GM19372 (cell line): ENCODE measurements around the gene SBDS.
"Not testable (repeated sequence)": the region's sequence is repeated elsewhere in the genome, so short reads cannot be mapped to it uniquely, and the experiment has no call there.

Experiments used
- ATAC-seq: cut with Tn5 transposase; IDR thresholded peaks from one replicate; pipeline ENCODE4 v1.9.1; 2021; ENCODE audit warnings: mild to moderate bottlenecking, low read depth, moderate library complexity; ENCODE audit not compliant: unreplicated experiment

The SBDS gene

DNA sequence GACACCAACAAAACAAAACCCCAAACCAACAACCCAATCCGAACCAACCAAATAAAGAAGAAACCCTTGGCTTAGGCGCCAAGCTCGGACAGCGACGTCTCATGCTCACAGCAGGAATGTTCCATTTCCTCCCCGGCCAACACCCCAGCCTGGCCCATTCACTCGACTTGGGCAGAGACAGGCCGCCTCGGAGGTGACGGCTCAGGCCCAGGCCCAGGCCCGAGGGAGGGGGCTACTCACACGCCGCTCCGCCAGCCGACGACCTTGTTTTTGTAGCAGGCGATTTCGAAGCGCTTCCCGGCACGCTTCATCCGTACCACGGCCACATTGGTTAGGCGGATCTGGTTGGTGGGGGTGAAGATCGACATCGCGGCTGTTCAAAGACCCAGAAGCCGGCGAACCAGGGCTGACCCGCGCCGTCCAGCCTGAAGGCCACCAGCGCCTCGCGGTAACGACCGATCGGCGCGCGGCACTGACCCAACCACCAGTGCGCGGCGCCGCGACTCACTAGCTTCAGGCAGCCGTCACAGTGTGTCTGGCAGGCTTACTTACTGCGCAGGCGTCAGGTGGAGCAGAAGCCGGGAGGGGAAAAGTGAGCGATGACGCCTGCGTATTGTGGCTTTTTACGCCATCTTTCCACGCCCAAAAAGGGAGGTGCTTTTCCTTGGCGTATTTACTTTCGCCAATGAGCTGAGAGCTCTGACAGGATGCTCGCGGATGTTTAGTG lies at the start of gene SBDS:
SBDS (minus strand) TSS at position 537 of the 727 bp plus-strand sequence; CDS start at position 368, 169 bp downstream.
- peak; percentile 61 for ATAC-seq

DNA sequence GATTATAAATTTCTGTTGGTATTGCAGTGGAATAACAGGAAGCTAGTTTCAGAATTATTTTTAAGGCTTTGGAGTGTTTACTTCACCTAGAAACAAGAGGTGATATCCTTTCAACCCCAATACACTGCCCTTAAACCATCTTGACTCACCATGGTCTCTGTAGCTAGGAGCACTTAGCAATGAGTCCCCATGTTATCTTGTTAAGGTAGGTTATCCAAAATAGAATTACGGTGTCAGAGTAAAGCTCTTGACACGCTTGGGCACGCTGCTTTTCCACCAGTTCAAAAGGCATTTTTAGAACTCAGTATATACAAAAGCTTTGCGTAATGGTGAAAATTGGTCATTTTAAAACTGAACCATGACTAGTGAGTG lies 48.2 kb upstream of the SBDS start:
- ATAC-seq = not testable (repeated sequence)

DNA sequence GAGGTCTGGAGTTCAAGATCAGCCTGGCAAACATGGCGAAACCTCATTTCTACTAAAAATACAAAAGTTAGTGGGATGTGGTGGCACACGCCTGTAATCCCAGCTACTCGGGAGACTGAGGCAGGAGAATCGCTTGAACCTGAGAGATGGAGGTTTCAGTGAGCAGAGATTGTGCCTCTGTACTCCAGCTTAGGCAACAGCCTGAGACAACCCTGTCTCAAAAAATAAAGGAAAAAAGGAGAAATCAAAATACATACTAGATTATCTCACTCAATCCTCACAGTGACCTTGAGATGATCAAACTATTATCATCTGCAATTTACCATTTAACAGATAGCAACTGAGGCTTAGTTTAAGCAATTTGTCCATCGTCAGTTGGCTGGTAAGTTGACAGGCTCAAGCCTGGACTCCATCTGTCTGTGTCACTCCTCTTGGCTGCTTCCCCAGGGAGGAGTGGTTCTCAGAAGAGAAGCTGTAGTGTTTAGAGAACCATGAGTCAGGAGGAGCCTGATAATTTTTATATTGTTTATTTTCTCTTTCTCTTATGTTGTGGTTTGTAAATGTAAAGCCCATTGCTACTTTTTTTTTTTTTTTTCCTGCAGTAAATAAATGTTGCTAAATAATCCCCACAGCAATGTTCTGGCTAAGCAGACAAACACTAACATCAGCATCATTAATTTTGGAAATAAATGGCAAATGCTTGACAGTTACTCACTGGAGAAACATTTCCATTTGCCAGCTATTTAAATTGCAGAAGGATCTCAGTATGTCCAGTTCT lies 47.6 kb upstream of the SBDS start:
- not testable (repeated sequence) for ATAC-seq

DNA sequence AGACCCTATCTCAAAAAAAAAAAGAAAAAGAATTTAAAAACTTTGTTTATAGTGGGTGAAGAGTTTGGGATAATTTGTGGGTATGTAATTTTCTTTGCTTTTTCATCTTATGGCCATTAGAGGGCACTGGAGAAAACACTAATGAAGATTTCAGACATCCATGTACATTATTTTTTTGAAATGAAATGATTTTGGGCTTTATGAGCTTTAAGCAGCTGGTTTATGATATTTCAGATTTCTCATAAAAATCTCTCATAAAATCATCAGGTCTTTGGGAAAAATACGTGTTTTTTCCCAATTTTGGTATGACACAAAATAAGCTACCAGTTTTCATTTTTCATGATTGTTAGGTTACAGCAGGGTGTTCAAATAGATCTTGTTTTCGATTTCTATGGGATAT lies 45.4 kb upstream of the SBDS start:
- not testable (repeated sequence) for ATAC-seq

DNA sequence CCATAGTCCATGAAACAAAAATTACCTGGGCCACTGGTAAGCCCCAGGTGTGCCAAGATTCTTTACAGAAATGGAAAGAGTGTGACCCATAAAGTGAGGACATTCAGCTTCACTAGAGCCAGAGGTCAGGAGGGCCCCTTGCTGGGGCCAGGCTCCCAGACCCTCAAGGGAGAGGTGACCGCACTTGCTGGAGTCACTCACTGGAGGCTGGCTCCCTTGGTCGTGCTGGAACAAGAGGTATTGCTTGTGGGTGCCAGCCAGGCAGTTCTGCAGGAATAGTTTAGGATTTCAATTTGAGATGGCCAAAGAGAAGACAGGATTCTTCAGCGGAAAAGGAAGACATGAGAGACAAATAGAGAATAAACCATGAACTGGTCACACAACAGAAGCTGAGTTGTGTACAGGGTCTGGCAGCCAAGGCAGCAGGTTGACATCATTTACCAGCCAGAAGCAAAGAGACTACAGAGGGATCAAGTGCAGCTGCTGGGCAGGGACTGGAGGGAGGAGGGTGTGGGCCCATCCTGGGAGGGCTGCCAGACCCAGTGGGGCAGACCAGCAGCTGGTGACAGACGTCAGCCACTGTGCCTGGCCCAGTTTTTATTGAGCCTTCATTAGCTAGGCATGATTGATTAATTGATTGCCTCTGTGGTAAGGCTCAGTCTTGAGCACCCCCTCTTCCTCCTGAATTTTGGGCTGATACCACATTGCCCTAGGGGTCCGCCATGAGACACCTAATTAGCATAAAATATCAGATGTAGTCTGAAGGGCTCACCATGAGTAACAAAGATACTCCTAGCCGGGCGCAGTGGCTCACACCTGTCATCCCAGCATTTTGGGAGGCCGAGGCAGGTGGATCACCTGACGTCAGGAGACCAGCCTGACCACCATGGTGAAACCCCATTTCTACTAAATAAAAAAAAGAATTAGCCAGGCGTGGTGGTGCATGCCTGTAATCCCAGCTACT lies 41.3 kb upstream of the SBDS start:
- not testable (repeated sequence) for ATAC-seq

DNA sequence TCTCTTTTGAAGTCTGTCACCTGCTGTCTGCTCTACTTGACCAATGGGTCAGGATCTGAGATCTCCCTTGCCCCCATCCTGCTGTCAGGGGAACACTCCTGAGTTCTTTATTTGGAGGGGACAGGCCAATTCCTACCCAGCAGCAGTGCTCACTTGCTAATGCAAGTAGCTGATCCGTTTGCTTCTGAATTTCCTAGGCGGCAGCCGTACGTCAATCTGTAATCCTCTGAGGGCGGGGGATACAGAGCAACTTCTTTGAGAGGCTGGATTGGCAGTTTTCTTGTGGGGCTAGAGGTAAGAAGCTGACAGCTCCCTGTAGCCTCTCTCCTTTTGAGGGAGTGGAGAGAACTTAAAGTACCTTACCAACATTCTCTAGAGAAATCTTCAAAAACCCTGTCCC lies 37.9 kb upstream of the SBDS start:
- ATAC-seq = no peak

DNA sequence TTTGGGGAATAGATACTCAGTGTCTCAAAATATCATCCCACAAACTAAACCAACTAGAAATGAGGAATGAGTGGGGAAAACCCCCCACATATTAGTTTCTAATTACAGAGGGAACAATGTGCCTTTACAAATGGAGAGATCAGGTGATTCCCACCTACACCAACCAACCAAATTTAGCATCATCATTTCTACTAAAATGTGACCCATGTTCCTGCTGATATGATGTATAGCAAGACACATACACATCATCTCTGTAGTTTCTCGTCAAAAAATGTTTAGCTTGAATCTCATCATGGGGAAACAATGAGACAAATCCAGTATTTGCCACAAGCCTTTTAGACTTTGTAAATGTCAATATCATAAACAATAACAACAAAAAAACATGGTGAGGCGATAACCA lies 36.3 kb upstream of the SBDS start:
- ATAC-seq = not testable (repeated sequence)

DNA sequence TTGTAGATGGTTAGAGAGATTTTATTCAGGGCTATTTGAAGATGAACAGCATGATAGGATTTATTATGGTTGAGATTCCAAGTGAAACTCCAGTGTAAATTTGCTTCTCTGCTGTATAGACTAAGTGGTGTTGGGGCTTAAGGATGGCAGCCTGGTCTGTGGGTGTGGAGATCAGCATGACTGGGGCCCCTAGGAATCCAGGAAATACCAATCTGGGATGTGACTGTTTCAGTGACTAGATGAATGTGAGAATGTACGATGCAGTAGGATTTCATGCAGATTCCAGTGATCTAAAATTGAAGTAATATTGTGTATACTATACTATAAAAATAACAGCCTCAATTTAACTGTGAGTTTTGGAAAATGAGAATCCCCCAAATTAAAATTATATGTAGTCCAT lies 30.1 kb upstream of the SBDS start:
- ATAC-seq = not testable (repeated sequence)

DNA sequence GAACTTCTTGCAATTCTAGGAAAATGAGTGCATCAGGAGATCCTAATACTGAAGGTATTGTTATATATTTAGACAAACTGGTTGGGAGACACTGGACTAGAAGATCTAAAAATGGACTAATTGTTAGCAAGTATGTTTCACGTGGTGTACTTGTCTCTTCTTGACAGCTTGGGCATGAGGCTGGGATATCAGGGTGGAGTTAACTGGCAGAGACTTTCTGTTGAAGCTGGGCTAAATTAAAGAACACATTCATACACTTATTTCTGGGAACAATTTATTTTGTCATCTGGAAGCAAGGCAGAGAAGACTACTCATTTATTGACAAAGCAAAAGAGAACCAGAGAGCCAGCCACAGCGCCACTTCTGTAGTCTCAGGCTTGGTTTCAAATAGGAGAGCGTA lies 27.1 kb upstream of the SBDS start:
- no peak for ATAC-seq

DNA sequence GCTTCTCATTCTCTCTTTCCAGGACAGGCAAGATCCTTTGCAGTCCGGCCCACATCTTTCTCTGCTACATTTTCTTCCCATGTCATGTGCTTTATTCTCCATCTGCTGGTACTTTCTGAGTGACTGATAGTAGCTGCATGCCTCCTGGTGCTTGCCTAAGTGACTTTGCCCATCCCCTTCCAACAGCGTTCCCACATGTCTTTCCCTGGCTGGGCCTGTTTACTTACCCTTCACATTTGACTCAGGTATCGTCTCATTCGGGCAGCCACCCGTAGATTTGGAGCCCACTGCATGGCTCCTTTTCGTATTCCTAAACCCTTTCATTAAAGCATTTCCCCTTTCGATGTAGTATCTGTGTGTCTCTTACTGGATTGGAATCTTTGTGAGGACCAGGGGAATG lies 25.9 kb upstream of the SBDS start:
- no peak for ATAC-seq

DNA sequence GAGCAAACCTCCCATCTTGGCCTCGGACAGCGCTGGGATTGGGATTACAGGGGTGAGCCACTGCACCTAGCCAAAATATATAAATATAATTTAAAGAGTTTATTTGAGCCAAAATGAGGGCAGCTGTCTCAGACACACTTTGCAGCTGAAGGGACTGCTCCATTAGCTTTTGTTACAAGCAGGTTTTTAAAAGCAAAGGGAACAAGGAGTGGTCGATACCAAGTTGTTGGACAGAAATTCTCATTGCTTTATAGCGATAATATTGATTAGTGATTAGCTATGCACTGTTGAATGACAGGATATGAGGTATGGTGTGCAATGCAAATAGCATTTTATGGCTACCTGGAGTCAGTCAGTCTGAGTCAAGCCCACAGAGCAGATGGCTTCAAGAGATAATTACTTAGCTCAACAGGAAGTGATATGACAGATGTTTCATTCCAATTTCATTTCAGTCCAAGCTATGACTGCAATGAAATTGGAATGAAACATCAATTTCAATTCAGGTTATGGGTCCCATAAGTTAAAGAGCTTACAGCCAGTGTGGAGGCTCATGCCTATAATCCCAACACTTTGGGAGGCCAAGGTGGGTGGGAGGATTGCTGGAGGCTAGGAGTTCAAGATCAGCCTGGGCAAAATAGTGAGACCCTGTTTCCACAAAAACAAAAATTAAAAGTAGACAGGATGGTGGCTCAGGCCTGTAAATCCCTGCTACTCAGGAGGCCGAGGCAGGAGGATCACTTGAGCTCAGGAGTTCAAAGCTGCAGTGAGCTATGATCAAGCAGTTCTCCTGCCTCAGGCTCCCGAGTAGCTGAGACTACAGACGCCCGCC lies 24.4 kb upstream of the SBDS start:
- ATAC-seq = no peak

DNA sequence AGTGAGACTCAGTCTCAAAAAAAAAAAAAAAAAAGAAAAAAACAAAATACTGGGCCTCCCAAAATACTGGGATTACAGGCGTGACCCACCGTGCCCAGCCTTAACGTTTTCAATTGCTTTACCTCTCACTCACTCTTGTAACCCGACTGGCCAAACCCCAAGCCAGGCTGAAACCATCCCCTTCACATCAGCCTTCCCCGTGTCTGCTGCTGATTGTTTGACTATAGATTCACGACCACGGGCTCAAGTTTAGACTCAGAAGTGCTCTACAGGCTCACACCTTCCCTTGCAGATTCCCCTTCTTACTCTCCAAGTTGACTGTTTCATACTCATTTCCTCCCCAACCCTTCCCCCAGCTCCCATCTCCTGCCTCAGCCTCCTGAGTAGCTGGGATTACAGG lies 23.6 kb upstream of the SBDS start:
- no peak for ATAC-seq

DNA sequence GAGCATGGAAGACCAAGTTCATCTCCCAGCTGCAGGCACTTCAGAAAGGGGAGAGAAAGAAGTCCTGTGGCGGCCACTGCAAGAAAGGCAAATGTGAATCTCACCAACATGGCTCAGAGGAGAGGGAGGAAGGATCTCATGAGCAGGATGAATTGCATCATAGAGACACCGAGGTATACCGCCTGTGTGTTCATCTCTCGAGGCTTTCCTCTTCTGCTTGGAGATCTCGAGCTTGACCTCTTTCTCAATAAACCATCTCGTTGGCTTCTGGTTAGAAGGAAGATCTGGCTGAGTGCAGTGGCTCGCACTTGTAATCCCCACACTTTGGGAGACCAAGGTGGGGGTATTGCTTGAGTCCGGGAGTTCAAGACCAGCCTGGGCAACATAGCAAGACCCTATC lies 22.6 kb upstream of the SBDS start:
- ATAC-seq = not testable (repeated sequence)

DNA sequence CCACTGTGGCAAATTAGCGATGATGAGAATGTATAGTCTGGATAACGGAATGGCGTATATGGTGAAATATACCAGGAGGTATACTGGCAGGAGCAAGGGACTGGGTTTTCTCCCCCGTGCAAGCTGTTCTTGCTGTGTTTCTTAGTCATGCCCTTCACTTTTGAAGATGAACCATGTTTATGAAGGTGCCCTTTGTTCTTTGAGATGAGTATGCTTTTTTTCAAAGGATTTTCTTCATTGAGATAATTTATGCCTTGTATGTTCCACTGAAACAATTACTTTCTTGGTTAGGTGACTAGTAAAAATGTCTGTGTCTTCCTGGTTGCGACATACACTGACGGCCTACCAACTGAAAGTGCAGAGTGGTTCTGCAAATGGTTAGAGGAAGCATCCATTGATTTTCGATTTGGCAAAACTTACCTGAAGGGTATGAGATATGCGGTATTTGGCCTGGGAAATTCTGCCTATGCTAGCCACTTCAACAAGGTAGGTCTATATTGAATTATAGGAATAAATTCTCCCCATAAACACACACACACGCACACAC lies 18.8 kb upstream of the SBDS start:
- ATAC-seq = not testable (repeated sequence)

DNA sequence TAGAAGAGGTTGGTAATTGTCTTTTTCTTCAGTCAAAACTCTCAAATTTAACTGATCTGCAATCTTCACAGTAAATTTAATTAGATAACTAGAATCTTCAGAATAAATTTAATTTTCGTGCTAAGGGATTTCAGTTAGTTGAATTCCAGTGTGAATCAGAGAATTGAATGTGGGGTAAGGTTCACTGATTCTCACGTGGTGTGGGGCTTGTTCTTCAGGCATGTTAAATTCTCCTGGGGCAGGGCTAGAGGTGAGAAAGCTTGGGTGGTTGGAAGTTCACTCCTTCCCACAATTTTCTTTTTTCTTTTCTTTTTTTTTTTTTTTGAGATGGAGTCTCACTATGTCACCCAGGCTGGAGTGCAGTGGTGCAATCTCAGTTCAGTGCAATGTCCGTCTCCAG lies 14.3 kb upstream of the SBDS start:
- not testable (repeated sequence) for ATAC-seq

DNA sequence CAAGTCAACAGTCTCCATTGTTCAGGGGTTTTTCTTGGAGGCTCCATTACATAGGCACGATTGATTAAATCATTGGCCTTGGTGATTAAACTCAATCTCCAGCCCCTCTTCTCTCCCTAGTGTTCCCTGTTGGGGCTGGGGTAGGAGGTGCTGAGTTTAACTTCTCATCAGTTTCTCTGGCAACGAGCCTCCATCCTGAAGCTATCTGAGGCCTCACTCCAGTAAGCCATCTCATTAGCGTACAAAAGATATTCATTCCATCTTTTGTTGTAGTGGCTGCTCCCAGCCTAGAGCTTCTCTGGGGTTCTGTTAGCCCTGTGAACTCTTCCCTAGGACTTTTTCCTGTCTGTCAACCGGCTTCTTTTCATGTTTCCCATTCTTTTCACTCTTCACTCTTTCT lies 12.9 kb upstream of the SBDS start:
- no peak for ATAC-seq

DNA sequence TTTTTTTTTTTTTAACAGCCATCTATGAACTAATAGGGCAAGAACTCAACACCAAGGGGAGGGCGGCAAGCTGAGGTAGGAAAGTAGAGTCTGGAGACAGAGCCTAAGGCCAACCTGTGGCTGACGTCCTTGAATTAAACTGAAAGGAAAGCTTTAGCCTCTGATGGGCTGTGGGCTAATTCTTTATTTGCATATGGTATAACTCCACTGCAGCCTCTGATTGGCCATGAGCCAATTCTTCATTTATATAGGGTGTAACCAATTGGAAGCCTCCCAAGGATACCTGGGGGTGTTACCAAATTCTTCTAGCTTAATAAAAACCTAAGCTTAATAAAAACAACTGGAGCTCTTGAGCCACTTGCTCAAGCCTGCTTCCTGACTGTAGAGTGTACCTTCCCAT lies 11.6 kb upstream of the SBDS start:
- ATAC-seq = no peak

DNA sequence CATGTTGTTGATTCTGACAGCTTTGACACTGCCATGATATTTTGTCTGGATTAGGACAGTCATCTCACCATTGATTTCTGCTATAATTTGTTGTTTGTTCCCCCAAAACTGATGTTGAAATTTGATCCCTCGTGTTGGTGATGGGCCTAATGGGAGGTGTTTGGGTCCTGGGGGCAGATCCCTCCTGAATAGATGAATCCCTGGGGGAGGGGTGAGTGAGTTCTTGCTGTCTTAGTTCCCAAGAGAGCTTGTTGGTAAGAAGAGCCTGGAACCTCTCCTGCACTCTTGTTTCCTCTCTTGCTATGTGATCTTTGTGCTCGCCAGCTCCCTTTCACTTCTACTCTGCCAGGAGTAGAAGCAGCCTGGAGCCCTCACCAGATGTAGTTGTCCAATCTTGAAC lies 8.8 kb upstream of the SBDS start:
- not testable (repeated sequence) for ATAC-seq

DNA sequence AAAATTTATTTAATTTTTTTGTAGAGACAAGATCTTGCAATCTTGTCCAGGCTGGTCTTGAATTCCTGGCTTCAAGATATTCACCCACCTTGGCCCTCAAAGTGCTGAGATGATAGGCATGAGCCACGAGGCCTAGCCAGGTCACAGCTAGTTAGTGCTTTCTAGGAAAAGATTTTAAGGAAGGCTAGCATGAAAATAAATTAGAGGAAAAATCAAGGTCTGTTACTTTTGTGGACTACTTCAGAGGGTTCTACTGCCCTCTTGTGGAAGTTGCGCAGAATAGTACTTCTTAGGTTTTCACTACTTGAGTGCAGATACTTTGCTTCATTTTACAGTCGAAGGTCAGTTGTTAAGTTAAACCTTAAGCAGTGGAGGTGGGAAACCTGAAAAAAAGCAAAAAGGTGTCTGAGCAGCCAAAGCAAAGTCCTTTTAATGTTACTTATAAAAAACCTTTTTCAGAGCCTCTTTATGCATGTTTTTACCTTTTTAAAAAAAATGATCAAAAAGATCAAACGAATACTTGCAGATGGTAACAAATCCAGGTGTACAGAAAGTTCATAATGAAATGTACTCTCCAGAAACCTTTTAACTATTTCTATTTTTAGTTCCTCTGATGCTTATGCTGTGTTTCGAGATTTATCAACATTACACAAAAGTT lies 5.3 kb upstream of the SBDS start:
- not testable (repeated sequence) for ATAC-seq
